HG03108 (cell line): ENCODE results near the gene XKRX.

Source experiments
- ATAC-seq: cut with Tn5 transposase; IDR thresholded peaks from one replicate; pipeline ENCODE4 v1.9.1; 2021; ENCODE audit warnings: moderate library complexity; ENCODE audit not compliant: unreplicated experiment

The XKRX gene

DNA sequence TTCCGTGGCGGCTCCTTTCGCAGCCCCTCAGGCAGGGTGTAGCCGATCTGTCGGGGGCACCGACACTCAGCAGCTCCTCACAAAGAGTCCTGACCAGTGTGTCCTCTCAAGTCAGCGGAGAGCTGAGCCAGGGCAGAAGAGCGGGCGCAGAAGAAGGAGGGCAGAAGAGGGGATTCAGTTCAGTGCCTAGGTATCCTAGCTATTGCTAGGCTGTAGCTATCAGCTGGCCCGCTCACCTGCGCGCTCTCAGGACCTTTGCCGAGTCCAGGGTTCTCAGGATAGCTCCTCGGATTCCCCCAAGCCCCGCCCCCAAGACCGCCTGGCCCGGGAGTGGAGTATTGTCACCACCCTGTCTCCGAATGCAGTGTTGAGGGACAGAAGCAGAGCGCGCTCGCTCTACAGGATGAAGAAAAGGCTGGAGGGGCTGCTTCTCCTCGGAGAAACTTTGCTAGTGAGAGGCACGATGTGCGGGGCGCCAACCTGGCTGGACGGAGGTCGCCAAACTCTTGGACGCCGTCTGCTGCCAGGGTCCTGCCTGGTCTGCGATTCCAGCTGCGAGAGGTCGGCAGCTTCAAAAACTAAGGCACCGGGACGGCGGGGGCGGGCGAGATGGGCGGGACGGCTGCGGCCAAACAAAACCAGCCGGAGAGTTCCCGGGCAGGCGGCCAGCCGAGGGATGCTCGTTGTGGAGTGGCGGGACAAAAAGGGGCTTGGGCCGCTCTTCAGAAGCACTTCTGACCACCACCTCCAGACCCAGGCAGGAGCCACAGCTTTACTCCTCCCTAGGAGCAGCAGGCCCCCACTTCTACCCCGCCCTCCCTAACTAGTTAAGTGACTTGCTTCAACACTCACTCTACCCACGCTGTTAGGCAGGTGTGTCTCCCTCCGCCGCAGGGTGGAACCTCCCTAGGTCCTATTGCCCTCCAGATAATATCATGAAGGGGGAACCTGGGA lies at the start of gene XKRX:
XKRX (minus strand) TSS at position 258 of the 954 bp plus-strand sequence. CDS start 613 bp downstream, outside the sequence.
- no peak for ATAC-seq

- no peak for ATAC-seq
Observed at GRCh38 chrX:100976211-100976610, 47.5 kb upstream of the XKRX start.

- no peak for ATAC-seq
Observed at GRCh38 chrX:100975212-100975611, 46.5 kb upstream of the XKRX start.

GRCh38 chrX:100973411-100973810 lies 44.7 kb upstream of the XKRX start:
- no peak for ATAC-seq

DNA sequence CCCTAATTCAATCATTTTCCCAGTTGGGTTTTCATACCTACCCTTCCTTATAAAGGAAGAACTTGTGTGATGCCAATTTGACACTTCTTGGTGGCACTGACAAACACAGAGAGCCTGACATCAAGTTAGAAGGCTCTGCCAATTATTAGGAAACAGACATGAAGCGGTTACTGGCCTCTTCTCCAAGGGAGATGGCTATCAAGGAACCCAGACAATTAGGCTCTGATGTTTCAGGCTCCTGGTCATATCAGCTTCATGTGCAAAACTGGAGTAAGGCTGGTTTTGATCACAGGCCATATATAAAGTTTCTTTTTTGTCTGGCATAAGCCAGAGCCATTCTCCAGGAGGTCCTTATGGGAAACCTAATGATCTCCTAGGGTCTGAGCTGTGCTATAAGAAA lies 41.2 kb upstream of the XKRX start:
- no peak for ATAC-seq

- ATAC-seq = no peak
Observed at GRCh38 chrX:100969408-100969807, 40.7 kb upstream of the XKRX start, which contains the start of gene ARL13A. TSS of gene ARL13A (plus strand) at chrX:100969708. CDS start at chrX:100973690, 3,982 bp downstream.

DNA sequence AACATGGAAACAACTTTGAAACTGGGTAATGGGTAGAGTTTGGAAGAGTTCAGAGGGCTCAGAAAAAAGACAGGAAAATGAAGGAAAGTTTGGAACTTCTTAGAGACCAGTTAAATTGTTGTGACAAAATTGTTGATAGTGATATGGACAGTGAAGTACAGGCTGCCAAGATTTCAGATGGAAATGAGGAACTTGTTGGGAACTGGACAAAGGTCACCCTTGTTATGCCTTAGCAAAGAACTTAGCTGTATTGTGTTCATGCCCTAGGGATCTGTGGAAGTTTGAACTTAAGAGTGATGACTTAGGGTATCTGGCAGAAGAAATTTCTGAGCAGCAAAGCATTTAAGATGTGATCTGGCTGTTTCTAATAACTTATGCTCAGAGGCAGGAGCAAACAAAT lies 35.6 kb upstream of the XKRX start:
- no peak for ATAC-seq

DNA sequence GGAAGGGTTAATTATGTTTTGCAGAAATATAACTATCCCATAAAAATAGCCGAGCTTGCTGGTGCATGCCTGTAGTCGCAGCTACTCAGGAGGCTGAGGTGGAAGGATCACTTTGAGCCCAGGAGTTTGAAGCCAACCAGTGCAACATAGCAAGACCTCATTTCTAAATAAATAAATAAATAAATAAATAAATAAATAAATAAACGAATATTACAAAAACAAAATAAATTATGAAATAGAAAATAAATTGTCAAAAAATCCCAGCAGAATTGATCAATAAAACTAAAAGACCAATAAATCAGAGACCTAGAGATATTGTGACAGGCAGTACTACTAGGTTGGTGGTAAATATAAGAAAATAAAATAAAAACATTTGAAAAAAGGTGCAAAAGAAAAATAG lies 34.1 kb upstream of the XKRX start:
- no peak for ATAC-seq

GRCh38 chrX:100948557-100948956 lies 19.8 kb upstream of the XKRX start:
- no peak for ATAC-seq

DNA sequence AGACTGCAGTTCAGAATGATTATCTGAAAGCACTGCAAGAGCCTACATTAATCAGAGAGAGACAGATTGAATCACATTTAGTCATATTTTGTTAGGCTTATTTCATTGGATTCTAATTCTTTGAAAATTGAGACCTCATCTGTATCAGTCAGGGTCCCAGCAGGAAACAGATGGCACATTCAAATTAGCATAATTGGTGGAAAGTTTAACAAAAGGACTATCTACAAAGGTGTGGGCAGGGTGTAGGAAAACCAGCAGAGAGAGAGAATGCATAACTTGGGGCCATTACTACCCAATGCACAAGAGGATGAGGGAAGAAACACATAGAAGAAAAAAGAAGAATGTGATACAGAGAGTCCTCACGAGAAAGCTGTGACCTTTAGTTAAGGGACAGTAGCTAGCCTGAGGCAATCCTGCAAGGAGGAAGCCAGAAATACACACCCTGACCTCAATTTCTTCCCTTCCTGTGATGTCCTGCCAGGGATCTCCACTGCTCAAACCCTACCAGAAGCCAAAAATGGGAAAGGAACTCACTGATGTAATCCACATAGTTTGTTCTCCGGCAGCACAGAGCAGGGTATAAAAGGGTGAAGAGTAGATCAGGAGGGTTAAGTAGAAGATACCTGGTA lies 17.7 kb upstream of the XKRX start:
- no peak for ATAC-seq

DNA sequence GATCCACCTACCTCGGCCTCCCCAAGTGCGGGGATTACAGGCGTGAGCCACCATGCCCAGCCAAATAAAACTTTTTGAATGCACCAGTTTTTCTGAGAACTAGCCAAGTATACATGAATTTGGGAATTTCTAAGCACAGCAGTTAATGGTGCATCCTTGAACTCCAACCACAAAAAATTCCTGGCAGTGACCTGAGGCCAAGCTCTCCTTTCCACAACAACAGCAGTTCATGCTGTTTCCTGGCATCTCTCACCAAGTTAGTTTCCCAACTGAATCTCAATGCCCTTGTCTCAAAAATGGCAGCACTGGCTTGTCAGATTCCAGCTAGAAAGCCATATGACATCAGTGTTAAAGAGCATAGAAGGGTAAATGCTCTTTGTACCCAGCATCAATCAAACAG lies 15.9 kb upstream of the XKRX start:
- no peak for ATAC-seq

GRCh38 chrX:100939333-100939732 lies 10.6 kb upstream of the XKRX start:
- no peak for ATAC-seq

- no peak for ATAC-seq
Observed at GRCh38 chrX:100935767-100936166, 7.0 kb upstream of the XKRX start.

- no peak for ATAC-seq
Observed at GRCh38 chrX:100931925-100932285, 3.2 kb upstream of the XKRX start.

GRCh38 chrX:100931218-100931924 lies 2.7 kb upstream of the XKRX start:
- peak; percentile 68 for ATAC-seq

GRCh38 chrX:100926453-100926852 lies 2.3 kb downstream of the XKRX start:
- no peak for ATAC-seq

DNA sequence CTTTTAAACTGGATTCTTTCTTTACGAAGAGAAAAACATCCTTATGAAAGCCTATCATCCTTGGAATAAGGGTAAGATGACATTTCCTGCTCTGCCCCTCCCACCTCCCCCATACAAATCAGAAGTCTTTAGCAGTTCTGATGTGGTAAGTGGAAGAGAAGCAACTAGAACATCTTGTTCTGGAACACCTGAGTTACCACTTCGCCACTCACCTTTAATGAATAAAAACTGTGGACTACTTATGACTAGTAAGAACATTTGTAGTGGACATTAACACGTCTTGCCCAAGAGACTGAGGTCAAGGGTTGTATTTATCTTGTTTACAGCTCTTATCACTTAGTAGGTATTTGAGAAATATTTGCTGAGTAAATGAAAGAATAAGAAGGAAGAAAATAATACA lies 4.3 kb downstream of the XKRX start:
- ATAC-seq = no peak

DNA sequence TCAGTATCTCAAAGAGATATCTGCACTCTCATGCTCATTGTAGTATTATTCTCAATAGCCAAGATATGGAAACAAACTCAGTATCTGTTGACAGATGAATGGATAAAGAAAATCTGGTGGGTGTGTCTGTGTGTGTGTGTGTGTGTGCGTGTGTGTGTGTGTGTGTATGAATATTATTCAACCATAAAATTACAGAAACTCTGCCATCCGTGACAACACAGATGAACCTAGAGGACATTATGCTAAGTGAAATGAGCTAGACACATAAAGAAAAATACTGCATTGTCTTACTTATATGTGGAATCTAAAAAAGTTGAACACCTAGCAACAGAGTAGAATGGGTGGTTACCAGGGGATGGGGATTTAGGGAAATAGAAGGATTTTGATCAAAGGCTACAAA lies 13.2 kb downstream of the XKRX start:
- no peak for ATAC-seq

- ATAC-seq = no peak
Observed at GRCh38 chrX:100913111-100913510, 15.6 kb downstream of the XKRX start.

DNA sequence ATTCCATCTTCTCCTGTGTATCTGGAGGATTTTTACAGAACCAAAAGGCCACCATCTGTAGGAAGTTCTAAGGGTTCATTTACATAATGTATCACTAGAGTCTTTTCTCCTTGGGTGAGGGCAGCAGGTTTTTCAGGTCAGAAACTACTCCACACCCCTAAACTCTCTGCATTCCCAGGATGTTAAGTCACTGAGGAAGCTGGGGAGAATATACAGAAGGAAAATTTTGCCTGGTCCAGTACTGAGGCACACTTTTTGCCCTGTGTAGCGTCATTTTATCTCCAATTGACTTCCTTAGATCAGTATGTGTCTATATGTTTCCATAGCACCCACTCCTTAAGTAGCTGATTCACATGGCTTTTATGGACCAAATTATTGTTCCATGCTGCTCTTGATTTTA lies 17.0 kb downstream of the XKRX start:
- ATAC-seq = no peak

- no peak for ATAC-seq
Observed at GRCh38 chrX:100905620-100906019, 23.1 kb downstream of the XKRX start.

GRCh38 chrX:100904433-100904832 lies 24.3 kb downstream of the XKRX start:
- no peak for ATAC-seq
